Activated CD8-positive, alpha-beta T cell treated with anti-CD3 and anti-CD28 coated beads for 36 hours (primary cell): ENCODE measurements around the gene GLOD4. TPM values are rescaled to one million over a fixed set of nuclear protein-coding genes. Genes with fewer than 3 reads are reported as not detected.

Experiments
- ATAC-seq: fragments of 200-7000 bp; cut with Tn5 transposase; one replicate; pipeline ENCODE4 v1.10.0; 2021; ENCODE audit warnings: mild to moderate bottlenecking, moderate library complexity
- CTCF ChIA-PET: fragments of 350-600 bp; sonication (Branson Sonifier 250); formaldehyde crosslinking; loops from one replicate; lab custom pipeline; 2021; ENCODE audit warnings: antibody characterized with exemption; lab: Charles Lee
- POLR2A ChIA-PET: fragments of 350-600 bp; sonication (Branson Sonifier 250); formaldehyde crosslinking; loops from one replicate; lab custom pipeline; 2021; ENCODE audit warnings: antibody characterized with exemption; lab: Charles Lee
- DNase-seq: peaks from one replicate; pipeline ENCODE4 v3.0.0-alpha.2; 2020
- H3K27ac Mint-ChIP-seq: one replicate; pipeline ENCODE4 v1.8.0; 2021; ENCODE audit warnings: mild to moderate bottlenecking, mixed read lengths
- H3K27me3 Mint-ChIP-seq: one replicate; pipeline ENCODE4 v1.8.0; 2021; ENCODE audit warnings: mixed read lengths
- H3K36me3 Mint-ChIP-seq: one replicate; pipeline ENCODE4 v1.8.0; 2021; ENCODE audit warnings: low read depth, mixed read lengths
- H3K4me1 Mint-ChIP-seq: one replicate; pipeline ENCODE4 v1.8.0; 2021; ENCODE audit warnings: low read depth, mixed read lengths
- H3K4me3 Mint-ChIP-seq: one replicate; pipeline ENCODE4 v1.8.0; 2021; ENCODE audit warnings: mild to moderate bottlenecking, moderate library complexity, mixed read lengths
- H3K9me3 Mint-ChIP-seq: one replicate; pipeline ENCODE4 v1.8.0; 2021; ENCODE audit warnings: mixed read lengths
- CTCF ChIP-seq: fragments of 200-600 bp; IDR thresholded peaks from one replicate; pipeline ENCODE4 v1.8.0; 2022; ENCODE audit warnings: antibody characterized with exemption, mild to moderate bottlenecking
- intact Hi-C: fragments of 100-400 bp; cut with micrococcal nuclease; formaldehyde crosslinking; loops from one replicate; pipeline ENCODE4 v1.10.0; 2022
- total RNA-seq, 2 experiments: library from RNA; stranded (reverse); gene quantifications; one replicate each; pipeline ENCODE4 v1.2.3, GENCODE V29; 2021

GLOD4 gene
- total RNA-seq, 2 experiments from 2014 or later: 47.3 to 55.2 TPM

- H3K4me3 Mint-ChIP-seq: no peak overlapping the region
- H3K4me1 Mint-ChIP-seq: no peaks in the 10 kb centered on the region
- no peaks in the 10 kb centered on the region for H3K9me3 Mint-ChIP-seq
- ChIA-PET POLR2A (interaction anchor here (0.9 kb wide), 1 partner anchor 10 kb away, joined by 3 read pairs; no protein-coding TSS in a partner anchor), CTCF (no interaction called here)
- DNase-seq (no peak), ATAC-seq (no peak)
- H3K27ac Mint-ChIP-seq: no peak overlapping the region
- no peaks in the 10 kb centered on the region for H3K36me3 Mint-ChIP-seq
- no peaks in the 10 kb centered on the region for H3K27me3 Mint-ChIP-seq
- intact Hi-C loops: no loop called here
- TF ChIP-seq CTCF: no peak
Observed at GRCh38 chr17:802481-802880, 20.4 kb upstream of the GLOD4 start.

- Mint-ChIP-seq H3K27me3 (no peaks in the 10 kb centered on the region), H3K4me1 (no peaks in the 10 kb centered on the region), H3K36me3 (no peaks in the 10 kb centered on the region), H3K27ac (no peak overlapping the region), H3K4me3 (no peak overlapping the region), H3K9me3 (no peaks in the 10 kb centered on the region)
- ChIA-PET POLR2A (interaction anchor here (0.9 kb wide), 1 partner anchor 9 kb away, joined by 3 read pairs; no protein-coding TSS in a partner anchor), CTCF (no interaction called here)
- intact Hi-C loops: no loop called here
- ATAC-seq (no peak), DNase-seq (no peak)
- TF ChIP-seq CTCF: no peak
Observed at GRCh38 chr17:801660-802059, 19.6 kb upstream of the GLOD4 start.

- DNase-seq: no peak
- no peaks in the 10 kb centered on the region for H3K27me3 Mint-ChIP-seq
- no peak for ATAC-seq
- no peak for TF ChIP-seq CTCF
- no peak overlapping the region for H3K4me3 Mint-ChIP-seq
- POLR2A ChIA-PET: no interaction called here
- no peaks in the 10 kb centered on the region for H3K36me3 Mint-ChIP-seq
- no peak overlapping the region for H3K27ac Mint-ChIP-seq
- no peaks in the 10 kb centered on the region for H3K9me3 Mint-ChIP-seq
- intact Hi-C loops: no loop called here
- CTCF ChIA-PET: interaction anchor here (1.5 kb wide), 1 partner anchor 180 kb away, joined by 5 read pairs; no protein-coding TSS in a partner anchor
- no peaks in the 10 kb centered on the region for H3K4me1 Mint-ChIP-seq
Observed at GRCh38 chr17:800446-801242, 18.6 kb upstream of the GLOD4 start.

- Mint-ChIP-seq H3K27me3 (no peaks in the 10 kb centered on the region), H3K36me3 (no peaks in the 10 kb centered on the region), H3K4me1 (no peaks in the 10 kb centered on the region), H3K9me3 (no peaks in the 10 kb centered on the region), H3K4me3 (no peak overlapping the region), H3K27ac (no peak overlapping the region)
- intact Hi-C loops: loop anchor here (5.0 kb wide), 1 partner anchor 178 kb away; the partner anchor contains the start of gene NXN
- ChIA-PET CTCF (interaction anchor here (1.2 to 6.1 kb wide), 2 partner anchors 181 to 198 kb away, joined by 3 to 63 read pairs; partner anchors contain the start of genes NXN and TIMM22), POLR2A (interaction anchor here (0.6 kb wide), 1 partner anchor 11 kb away, joined by 3 read pairs; no protein-coding TSS in a partner anchor)
- TF ChIP-seq CTCF: no peak
- DNase-seq (no peak), ATAC-seq (no peak)
Observed at GRCh38 chr17:799261-799660, 17.2 kb upstream of the GLOD4 start.

- Mint-ChIP-seq H3K27me3 (no peaks in the 10 kb centered on the region), H3K36me3 (no peaks in the 10 kb centered on the region), H3K4me3 (no peak overlapping the region), H3K4me1 (no peaks in the 10 kb centered on the region), H3K9me3 (no peaks in the 10 kb centered on the region), H3K27ac (no peak overlapping the region)
- POLR2A ChIA-PET: no interaction called here
- CTCF ChIA-PET: interaction anchor here (6.1 kb wide), 1 partner anchor 182 kb away, joined by 63 read pairs; the partner anchor contains the start of gene NXN
- intact Hi-C loops: loop anchor here (5.0 kb wide), 1 partner anchor 179 kb away; the partner anchor contains the start of gene NXN
- ATAC-seq (no peak), DNase-seq (no peak)
- no peak for TF ChIP-seq CTCF
Observed at GRCh38 chr17:798246-798645, 16.2 kb upstream of the GLOD4 start.
